ENCODE results near the gene DHX58.

DNA sequence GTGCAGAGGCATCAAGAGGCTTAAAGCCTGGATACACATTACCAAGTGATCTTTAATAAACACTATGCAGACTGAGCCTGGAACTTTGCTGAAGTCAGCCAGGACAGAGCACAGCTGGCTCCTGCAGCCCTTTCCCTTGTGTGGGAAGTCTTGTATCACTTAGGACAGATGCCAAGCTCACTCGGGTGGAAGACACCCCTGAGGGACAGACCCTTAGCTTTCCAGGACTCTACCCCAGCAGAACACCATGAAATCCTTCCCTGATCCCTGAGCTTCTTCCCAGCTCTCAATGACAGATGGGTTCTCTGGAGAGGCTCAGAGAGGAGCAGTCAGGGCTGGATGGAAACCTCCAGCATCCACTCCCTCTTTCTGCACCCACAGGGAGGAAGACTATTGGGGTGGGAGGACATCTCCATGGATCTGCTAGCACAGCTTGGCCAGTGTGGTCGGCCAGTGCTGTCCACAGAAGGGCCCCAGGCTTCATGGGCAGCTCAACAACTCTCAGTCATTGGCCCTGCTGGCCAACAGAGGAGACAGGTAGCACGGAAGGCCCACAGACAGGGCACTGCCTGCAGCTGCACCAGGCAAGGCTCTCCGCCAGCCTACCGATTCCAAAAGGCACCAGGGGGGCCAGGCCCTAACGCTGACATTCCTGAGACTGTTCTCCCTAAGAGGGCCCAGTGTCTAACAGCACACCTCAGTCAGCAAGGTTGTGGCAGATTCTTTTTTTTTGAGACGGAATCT lies 26.4 kb upstream of the DHX58 start:
- TF ChIP-seq SIN3A (IDR thresholded peaks at IDR 0.05; ENCODE audit: borderline replicate concordance, insufficient read depth, low read length): no peak
- TF ChIP-seq POLR2AphosphoS5 (IDR thresholded peaks at IDR 0.05; ENCODE audit: low read depth, low read length): no peak

Data from PFSK-1 (cell line).